CMK (cell line): ENCODE results near the gene METTL24.
"Not testable (repeated sequence)": the region's sequence is repeated elsewhere in the genome, so short reads cannot be mapped to it uniquely, and the experiment has no call there.

Experiments
- DNase-seq: peaks from one replicate; pipeline ENCODE4 v3.0.0-alpha.2; 2010; ENCODE audit warnings: low read depth

METTL24 gene

GRCh38 chr6:110315207-110315868 is 42.8 kb downstream of the METTL24 start:
- DNase-seq, result no peak

- DNase-seq, result no peak
These were observed 47.2 kb downstream of the METTL24 start for GRCh38 chr6:110310861-110311446.

- DNase-seq, result not testable (repeated sequence)
These were observed 48.7 kb downstream of the METTL24 start for GRCh38 chr6:110309432-110309831.

- DNase-seq, result no peak
These were observed 50.8 kb downstream of the METTL24 start for GRCh38 chr6:110307368-110307767.

GRCh38 chr6:110305832-110306231 is 52.3 kb downstream of the METTL24 start:
- DNase-seq, result not testable (repeated sequence)

- DNase-seq, result not testable (repeated sequence)
These were observed 54.5 kb downstream of the METTL24 start for GRCh38 chr6:110303692-110304091.

- no peak for DNase-seq
These were observed 59.2 kb downstream of the METTL24 start for GRCh38 chr6:110298916-110299315.

GRCh38 chr6:110298411-110298810 is 59.7 kb downstream of the METTL24 start:
- DNase-seq, result no peak

GRCh38 chr6:110296241-110297025 is 61.7 kb downstream of the METTL24 start:
- DNase-seq, result no peak

- no peak for DNase-seq
These were observed 62.5 kb downstream of the METTL24 start for GRCh38 chr6:110295451-110296165.

- DNase-seq, result no peak
These were observed 70.4 kb downstream of the METTL24 start for GRCh38 chr6:110287462-110288341.

GRCh38 chr6:110285306-110286060 is 72.7 kb downstream of the METTL24 start:
- no peak for DNase-seq

- no peak for DNase-seq
These were observed 73.3 kb downstream of the METTL24 start for GRCh38 chr6:110284855-110285254.

GRCh38 chr6:110283657-110284056 is 74.5 kb downstream of the METTL24 start:
- no peak for DNase-seq

GRCh38 chr6:110282412-110282811 is 75.7 kb downstream of the METTL24 start:
- DNase-seq, result no peak

GRCh38 chr6:110277100-110277665 is 81.0 kb downstream of the METTL24 start:
- DNase-seq, result no peak

- not testable (repeated sequence) for DNase-seq
These were observed 85.4 kb downstream of the METTL24 start for GRCh38 chr6:110272781-110273180.

GRCh38 chr6:110271732-110272022 is 86.5 kb downstream of the METTL24 start:
- DNase-seq, result no peak

- DNase-seq, result no peak
These were observed 88.0 kb downstream of the METTL24 start for GRCh38 chr6:110270165-110270564.

GRCh38 chr6:110269623-110270022 is 88.5 kb downstream of the METTL24 start:
- DNase-seq, result no peak

- DNase-seq, result no peak
These were observed 91.2 kb downstream of the METTL24 start for GRCh38 chr6:110266996-110267395.
